ENCODE data around the gene DNAH8. TPM values are rescaled to one million over a fixed set of nuclear protein-coding genes. Genes with fewer than 3 reads are reported as not detected.

Gene DNAH8
- total RNA-seq, 4 donors from 2014 or later: not detected

GRCh38 chr6:38801305-38801704 is 86.2 kb downstream of the DNAH8 start:
- H3K4me3 ChIP-seq: no peak overlapping the region
- no peaks in the 10 kb centered on the region for H3K4me1 ChIP-seq
- H3K36me3 ChIP-seq: no peaks in the 10 kb centered on the region
- no peaks in the 10 kb centered on the region for H3K9me3 ChIP-seq
- no peak for ATAC-seq
- H3K27ac ChIP-seq: no peak overlapping the region
- in situ Hi-C loops (cut with MboI; ENCODE audit: low sequenced_read_pairs in 4 of 4) (no loop called here), intact Hi-C loops (cut with DNase I; ENCODE audit: low total_unique reads) (no loop called here)
- H3K27me3 ChIP-seq: peaks cover 0 to 11% (median 3%) of the 10 kb centered on the region in 3 donors
- TF ChIP-seq POLR2A (IDR thresholded peaks at IDR 0.05) (no peak), CTCF (IDR thresholded peaks at IDR 0.05 in 4 of 5, conservative IDR thresholded peaks at IDR 0.05 in 1 of 5) (no peak)
- no peak for DNase-seq

GRCh38 chr6:38802497-38802896 is 87.4 kb downstream of the DNAH8 start:
- H3K9me3 ChIP-seq: no peaks in the 10 kb centered on the region
- TF ChIP-seq CTCF (IDR thresholded peaks at IDR 0.05 in 4 of 5, conservative IDR thresholded peaks at IDR 0.05 in 1 of 5) (no peak), POLR2A (IDR thresholded peaks at IDR 0.05) (no peak)
- DNase-seq (no peak), ATAC-seq (no peak)
- H3K27ac ChIP-seq: no peak overlapping the region
- no peak overlapping the region for H3K4me3 ChIP-seq
- no peaks in the 10 kb centered on the region for H3K36me3 ChIP-seq
- intact Hi-C loops (cut with DNase I; ENCODE audit: low total_unique reads) (no loop called here), in situ Hi-C loops (cut with MboI; ENCODE audit: low sequenced_read_pairs in 4 of 4) (no loop called here)
- H3K27me3 ChIP-seq: peaks cover 0 to 11% (median 0%) of the 10 kb centered on the region in 3 donors
- H3K4me1 ChIP-seq: no peaks in the 10 kb centered on the region

- in situ Hi-C loops (cut with MboI; ENCODE audit: low sequenced_read_pairs in 4 of 4): no loop called here
- no peak for TF ChIP-seq POLR2A (IDR thresholded peaks at IDR 0.05)
- no peak for TF ChIP-seq CTCF (IDR thresholded peaks at IDR 0.05 in 4 of 5, conservative IDR thresholded peaks at IDR 0.05 in 1 of 5)
- Histone ChIP-seq H3K4me1 (no peaks in the 10 kb centered on the region), H3K27me3 (peaks cover 0 to 11% (median 0%) of the 10 kb centered on the region in 3 donors), H3K9me3 (no peaks in the 10 kb centered on the region), H3K27ac (no peak overlapping the region), H3K36me3 (no peaks in the 10 kb centered on the region), H3K4me3 (no peak overlapping the region)
- DNase-seq: no peak
- no peak for ATAC-seq
- intact Hi-C loops (cut with DNase I; ENCODE audit: low total_unique reads): no loop called here
These were observed 88.0 kb downstream of the DNAH8 start for GRCh38 chr6:38803129-38803528.

- Histone ChIP-seq H3K9me3 (no peaks in the 10 kb centered on the region), H3K27me3 (peaks cover 0 to 11% (median 0%) of the 10 kb centered on the region in 3 donors), H3K27ac (no peak overlapping the region), H3K36me3 (no peaks in the 10 kb centered on the region), H3K4me1 (no peaks in the 10 kb centered on the region), H3K4me3 (no peak overlapping the region)
- ATAC-seq (no peak), DNase-seq (no peak)
- in situ Hi-C loops (cut with MboI; ENCODE audit: low sequenced_read_pairs in 4 of 4): no loop called here
- intact Hi-C loops (cut with DNase I; ENCODE audit: low total_unique reads): no loop called here
- TF ChIP-seq POLR2A (IDR thresholded peaks at IDR 0.05): no peak
- no peak for TF ChIP-seq CTCF (IDR thresholded peaks at IDR 0.05 in 4 of 5, conservative IDR thresholded peaks at IDR 0.05 in 1 of 5)
These were observed 89.2 kb downstream of the DNAH8 start for GRCh38 chr6:38804358-38804757.

GRCh38 chr6:38805127-38805655 is 90.1 kb downstream of the DNAH8 start:
- Histone ChIP-seq H3K27me3 (peaks cover 0 to 11% (median 0%) of the 10 kb centered on the region in 3 donors), H3K27ac (no peak overlapping the region), H3K9me3 (no peaks in the 10 kb centered on the region), H3K36me3 (no peaks in the 10 kb centered on the region), H3K4me1 (no peaks in the 10 kb centered on the region), H3K4me3 (no peak overlapping the region)
- TF ChIP-seq CTCF (IDR thresholded peaks at IDR 0.05 in 4 of 5, conservative IDR thresholded peaks at IDR 0.05 in 1 of 5) (no peak), POLR2A (IDR thresholded peaks at IDR 0.05) (no peak)
- intact Hi-C loops (cut with DNase I; ENCODE audit: low total_unique reads): no loop called here
- ATAC-seq (no peak), DNase-seq (no peak)
- in situ Hi-C loops (cut with MboI; ENCODE audit: low sequenced_read_pairs in 4 of 4): no loop called here

All from gastrocnemius medialis (tissue), 4 donors.